ENCODE results near the gene GLTPD2. TPM values are rescaled to one million over a fixed set of nuclear protein-coding genes. Genes with fewer than 3 reads are reported as not detected.

The GLTPD2 gene
- total and polyA plus RNA-seq, 2 donors (not counting 3 experiments of a cell fraction or from before 2014, with no cell fraction given): not detected

DNA sequence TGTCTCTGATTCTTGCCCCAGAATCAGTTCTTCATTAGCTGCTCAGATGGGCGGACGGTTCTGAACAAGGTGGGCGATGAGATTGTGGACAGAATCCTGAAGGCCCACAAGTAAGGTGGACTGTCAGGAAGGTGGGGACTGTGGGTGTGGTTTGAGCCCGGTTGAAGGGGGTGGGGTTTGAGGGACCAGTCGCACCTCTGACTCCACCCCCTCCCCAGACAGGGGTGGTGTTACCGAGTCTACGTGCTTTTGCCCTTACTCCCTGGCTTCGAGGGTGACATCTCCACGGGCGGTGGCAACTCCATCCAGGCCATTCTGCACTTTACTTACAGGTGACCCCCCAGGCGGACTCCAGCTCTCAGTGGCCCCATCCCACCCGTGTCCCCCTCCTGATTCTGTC is 29.5 kb downstream of the GLTPD2 start:
- DNase-seq (ENCODE audit: low read depth, low spot score) (no peak), FAIRE-seq (no peak)
- CTCF ChIA-PET: no interaction called here
- Histone ChIP-seq H3K9ac (replicated peaks; ENCODE audit: extremely low read depth, insufficient read depth, low read length) (no peak overlapping the region), H3K4me1 (ENCODE audit: control insufficient read depth, extremely low read depth, insufficient read depth, low read length) (no peaks in the 10 kb centered on the region), H3K27ac (ENCODE audit: insufficient read depth, low read depth, low read length) (no peak overlapping the region), H3K4me3 (replicated peaks in 1 of 3; ENCODE audit: insufficient read depth in 1 of 3, low read depth in 1 of 3, low read length in 3 of 3) (no peak overlapping the region), H2AFZ (ENCODE audit: low read depth, low read length) (no peak overlapping the region), H3K4me2 (ENCODE audit: insufficient read depth, low read length) (no peak overlapping the region), H3K79me2 (ENCODE audit: control insufficient read depth, insufficient read depth, low read length) (no peaks in the 10 kb centered on the region), H3K27me3 (ENCODE audit: control insufficient read depth in 2 of 2, insufficient read depth in 2 of 2, low read length in 2 of 2) (no peaks in the 10 kb centered on the region), H3K9me1 (replicated peaks; ENCODE audit: control insufficient read depth, extremely low read depth, insufficient read depth, low read length) (no peaks in the 10 kb centered on the region), H3K36me3 (ENCODE audit: control insufficient read depth in 2 of 2, extremely low read depth in 1 of 2, insufficient read depth in 2 of 2, low read length in 2 of 2) (peaks cover 5 to 16% of the 10 kb centered on the region in 2 experiments), H4K20me1 (replicated peaks; ENCODE audit: control insufficient read depth, extremely low read depth, insufficient read depth, low read length) (no peaks in the 10 kb centered on the region), H3K9me3 (replicated peaks; ENCODE audit: control insufficient read depth, insufficient read depth, low read length) (no peaks in the 10 kb centered on the region)
- POLR2A ChIA-PET: no interaction called here
- TF ChIP-seq, protein P1, sequence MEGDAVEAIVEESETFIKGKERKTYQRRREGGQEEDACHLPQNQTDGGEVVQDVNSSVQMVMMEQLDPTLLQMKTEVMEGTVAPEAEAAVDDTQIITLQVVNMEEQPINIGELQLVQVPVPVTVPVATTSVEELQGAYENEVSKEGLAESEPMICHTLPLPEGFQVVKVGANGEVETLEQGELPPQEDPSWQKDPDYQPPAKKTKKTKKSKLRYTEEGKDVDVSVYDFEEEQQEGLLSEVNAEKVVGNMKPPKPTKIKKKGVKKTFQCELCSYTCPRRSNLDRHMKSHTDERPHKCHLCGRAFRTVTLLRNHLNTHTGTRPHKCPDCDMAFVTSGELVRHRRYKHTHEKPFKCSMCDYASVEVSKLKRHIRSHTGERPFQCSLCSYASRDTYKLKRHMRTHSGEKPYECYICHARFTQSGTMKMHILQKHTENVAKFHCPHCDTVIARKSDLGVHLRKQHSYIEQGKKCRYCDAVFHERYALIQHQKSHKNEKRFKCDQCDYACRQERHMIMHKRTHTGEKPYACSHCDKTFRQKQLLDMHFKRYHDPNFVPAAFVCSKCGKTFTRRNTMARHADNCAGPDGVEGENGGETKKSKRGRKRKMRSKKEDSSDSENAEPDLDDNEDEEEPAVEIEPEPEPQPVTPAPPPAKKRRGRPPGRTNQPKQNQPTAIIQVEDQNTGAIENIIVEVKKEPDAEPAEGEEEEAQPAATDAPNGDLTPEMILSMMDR (IDR thresholded peaks at IDR 0.05; ENCODE audit: extremely low read depth in 1 of 2, insufficient read depth in 1 of 2, low read depth in 1 of 2, low read length in 2 of 2): no peak
- TF ChIP-seq, protein P2, sequence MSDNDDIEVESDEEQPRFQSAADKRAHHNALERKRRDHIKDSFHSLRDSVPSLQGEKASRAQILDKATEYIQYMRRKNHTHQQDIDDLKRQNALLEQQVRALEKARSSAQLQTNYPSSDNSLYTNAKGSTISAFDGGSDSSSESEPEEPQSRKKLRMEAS (IDR thresholded peaks at IDR 0.05; ENCODE audit: insufficient read depth, insufficient read length): no peak
- TF ChIP-seq EZH2 (IDR thresholded peaks at IDR 0.05; ENCODE audit: borderline replicate concordance, low read depth, low read length, severe bottlenecking) (no peak), POLR2A (IDR thresholded peaks at IDR 0.05; ENCODE audit: low read depth, low read length) (no peak), FOS (IDR thresholded peaks at IDR 0.05; ENCODE audit: borderline replicate concordance, insufficient read depth, low read length) (no peak), POLR2AphosphoS5 (IDR thresholded peaks at IDR 0.05; ENCODE audit: insufficient read depth, low read depth, low read length) (no peak), JUN (IDR thresholded peaks at IDR 0.05; ENCODE audit: borderline replicate concordance, insufficient read depth, insufficient read length, low read depth) (no peak), MYC (IDR thresholded peaks at IDR 0.05; ENCODE audit: low read depth, low read length) (no peak), GATA2 (IDR thresholded peaks at IDR 0.05; ENCODE audit: insufficient read depth, insufficient read length, low read depth, low read length) (no peak)
- no TSS peak for BruUV-seq (replicated peaks)
- dilution Hi-C loops (cut with MboI; ENCODE audit: extremely low pct_ligation_motif_present, low sequenced_read_pairs) (no loop called here), intact Hi-C loops (cut with micrococcal nuclease) (no loop called here)

Data from endothelial cell of umbilical vein (primary cell).